Measurements from ENCODE around the gene GNAT3.
A peak's percentile ranks its signal among the peaks of the same experiment; 100 is the strongest.

The GNAT3 gene

GRCh38 chr7:80472491-80473200 is 39.2 kb downstream of the GNAT3 start:
- TF ChIP-seq, protein P1, sequence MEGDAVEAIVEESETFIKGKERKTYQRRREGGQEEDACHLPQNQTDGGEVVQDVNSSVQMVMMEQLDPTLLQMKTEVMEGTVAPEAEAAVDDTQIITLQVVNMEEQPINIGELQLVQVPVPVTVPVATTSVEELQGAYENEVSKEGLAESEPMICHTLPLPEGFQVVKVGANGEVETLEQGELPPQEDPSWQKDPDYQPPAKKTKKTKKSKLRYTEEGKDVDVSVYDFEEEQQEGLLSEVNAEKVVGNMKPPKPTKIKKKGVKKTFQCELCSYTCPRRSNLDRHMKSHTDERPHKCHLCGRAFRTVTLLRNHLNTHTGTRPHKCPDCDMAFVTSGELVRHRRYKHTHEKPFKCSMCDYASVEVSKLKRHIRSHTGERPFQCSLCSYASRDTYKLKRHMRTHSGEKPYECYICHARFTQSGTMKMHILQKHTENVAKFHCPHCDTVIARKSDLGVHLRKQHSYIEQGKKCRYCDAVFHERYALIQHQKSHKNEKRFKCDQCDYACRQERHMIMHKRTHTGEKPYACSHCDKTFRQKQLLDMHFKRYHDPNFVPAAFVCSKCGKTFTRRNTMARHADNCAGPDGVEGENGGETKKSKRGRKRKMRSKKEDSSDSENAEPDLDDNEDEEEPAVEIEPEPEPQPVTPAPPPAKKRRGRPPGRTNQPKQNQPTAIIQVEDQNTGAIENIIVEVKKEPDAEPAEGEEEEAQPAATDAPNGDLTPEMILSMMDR (IDR thresholded peaks at IDR 0.05; ENCODE audit: control insufficient read depth, extremely low read depth, insufficient read depth): no peak
- no peak for DNase-seq (ENCODE audit: low read depth)
- H3K4me3 ChIP-seq (ENCODE audit: low read depth, low read length): no peak overlapping the region

- H3K4me3 ChIP-seq (ENCODE audit: low read depth, low read length): no peak overlapping the region
- TF ChIP-seq, protein P1 (IDR thresholded peaks at IDR 0.05; ENCODE audit: control insufficient read depth, extremely low read depth, insufficient read depth): no peak
- no peak for DNase-seq (ENCODE audit: low read depth)
Measured at GRCh38 chr7:80468931-80469714, 42.7 kb downstream of the GNAT3 start.

DNA sequence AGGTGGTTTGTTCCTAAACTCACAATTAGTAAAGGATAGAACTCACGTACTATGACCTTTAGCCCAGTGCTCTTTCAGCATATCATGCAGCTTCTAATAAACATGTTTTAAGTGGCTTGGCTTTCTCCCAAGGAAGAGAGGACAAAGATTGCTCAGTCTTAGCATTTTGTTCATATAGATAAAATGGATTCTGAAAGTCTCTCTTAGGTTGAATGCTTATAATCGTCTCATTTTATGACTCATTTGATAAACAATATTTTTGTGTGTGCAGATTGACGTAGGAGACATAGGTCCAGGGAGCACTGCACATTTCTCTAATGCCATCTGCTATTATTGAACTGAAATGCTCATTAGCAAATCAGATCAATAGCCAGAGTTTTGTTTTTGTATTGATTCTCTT is 44.8 kb downstream of the GNAT3 start:
- peak; percentile 67 for DNase-seq (ENCODE audit: low read depth)
- H3K4me3 ChIP-seq (ENCODE audit: low read depth, low read length): no peak overlapping the region
- TF ChIP-seq, protein P1 (IDR thresholded peaks at IDR 0.05; ENCODE audit: control insufficient read depth, extremely low read depth, insufficient read depth): no peak

DNA sequence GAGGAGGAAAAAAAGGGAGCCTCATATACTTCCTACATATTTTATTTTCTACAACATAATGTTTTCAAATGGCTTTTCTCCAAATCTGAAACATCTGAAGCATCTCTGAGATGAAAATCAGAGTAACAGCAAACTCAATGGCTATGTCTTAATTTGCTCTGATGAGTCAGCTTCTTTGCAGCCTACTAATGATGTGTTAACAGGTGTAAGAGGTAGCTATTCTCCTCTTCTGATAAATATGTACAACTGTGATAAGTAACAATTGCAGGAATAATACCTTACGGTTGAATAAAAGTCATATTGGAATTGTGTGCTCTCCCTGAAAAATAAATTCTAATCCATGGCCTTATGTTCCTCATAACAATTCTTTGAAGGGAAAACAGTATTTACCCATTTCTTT is 45.2 kb downstream of the GNAT3 start:
- TF ChIP-seq, protein P1 (IDR thresholded peaks at IDR 0.05; ENCODE audit: control insufficient read depth, extremely low read depth, insufficient read depth): no peak
- no peak overlapping the region for H3K4me3 ChIP-seq (ENCODE audit: low read depth, low read length)
- DNase-seq (ENCODE audit: low read depth): no peak

DNA sequence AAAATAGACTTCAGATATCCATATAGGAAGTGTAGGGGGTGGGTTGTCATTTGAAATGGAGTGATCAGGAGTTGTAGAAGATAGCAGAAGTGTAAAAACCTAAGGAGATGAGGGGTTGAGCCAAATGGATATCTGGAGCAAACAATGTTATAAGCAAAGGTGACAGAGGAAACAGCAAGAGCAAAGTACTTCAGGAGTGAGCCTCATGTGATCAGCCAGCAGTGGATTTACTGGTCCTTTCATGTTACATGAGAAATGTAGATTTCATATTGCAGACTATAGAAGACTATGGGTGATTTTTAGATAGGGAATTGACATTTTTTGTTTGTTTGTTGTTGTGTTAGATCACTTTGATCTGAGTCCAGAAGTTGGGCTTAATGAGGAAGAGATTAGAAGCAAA is 47.7 kb downstream of the GNAT3 start:
- no peak overlapping the region for H3K4me3 ChIP-seq (ENCODE audit: low read depth, low read length)
- TF ChIP-seq, protein P1 (IDR thresholded peaks at IDR 0.05; ENCODE audit: control insufficient read depth, extremely low read depth, insufficient read depth): no peak
- no peak for DNase-seq (ENCODE audit: low read depth)

DNA sequence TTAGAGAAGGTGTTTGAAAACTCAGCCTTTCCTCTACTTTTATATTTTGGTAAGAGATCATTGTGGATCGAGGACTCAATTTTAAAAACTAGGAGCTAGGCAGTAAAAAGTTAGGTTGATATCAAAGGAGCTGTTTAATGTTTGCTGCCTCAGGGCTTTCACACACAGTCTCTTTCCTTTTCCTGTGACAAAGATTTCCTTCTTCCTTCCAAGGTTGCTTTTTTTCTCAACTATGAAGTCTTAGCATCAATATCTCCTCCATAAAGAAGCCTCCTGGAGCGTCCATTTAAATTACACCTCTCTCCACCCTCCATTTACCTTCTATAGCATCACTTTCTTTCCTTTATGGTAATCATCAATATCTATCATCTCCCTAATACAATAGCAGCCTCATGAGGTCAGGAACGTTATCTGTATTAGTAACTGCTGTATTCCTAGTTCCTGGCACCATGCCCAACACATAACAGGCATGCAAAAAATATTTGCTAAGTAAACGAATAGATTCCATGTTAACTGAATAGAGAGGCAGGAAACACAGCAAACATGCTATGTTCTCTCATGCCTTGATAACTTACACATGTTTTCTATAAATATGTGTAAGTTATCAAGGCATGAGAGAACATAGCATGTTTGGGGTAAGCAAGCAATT is 48.5 kb downstream of the GNAT3 start:
- DNase-seq (ENCODE audit: low read depth): no peak
- TF ChIP-seq, protein P1 (IDR thresholded peaks at IDR 0.05; ENCODE audit: control insufficient read depth, extremely low read depth, insufficient read depth): no peak
- no peak overlapping the region for H3K4me3 ChIP-seq (ENCODE audit: low read depth, low read length)

All from LNCaP clone FGC (cell line).